Neuronal stem cell (in vitro differentiated cells): ENCODE results near the gene FRMPD4.

Experiments used
- DNase-seq: peaks from one replicate; pipeline ENCODE4 v3.0.0-alpha.2; 2013; ENCODE audit warnings: low spot score
- H2AFZ ChIP-seq: one replicate; pipeline ENCODE4 v1.6.1; 2013; ENCODE audit warnings: mild to moderate bottlenecking, low read length, inconsistent platforms
- H2AK5ac ChIP-seq: 2 replicates; pipeline ENCODE4 v1.6.1; 2013; ENCODE audit warnings: low read depth, mild to moderate bottlenecking, inconsistent platforms, low read length, moderate library complexity, mixed read lengths
- H2BK120ac ChIP-seq: 2 replicates; pipeline ENCODE4 v1.6.1; 2013; ENCODE audit warnings: low read depth, mild to moderate bottlenecking, inconsistent platforms, low read length, moderate library complexity, mixed read lengths
- H2BK12ac ChIP-seq: one replicate; pipeline ENCODE4 v1.6.1; 2013; ENCODE audit warnings: low read length, inconsistent platforms
- H2BK15ac ChIP-seq: 2 replicates; pipeline ENCODE4 v1.6.1; 2013; ENCODE audit warnings: mild to moderate bottlenecking, low read length, inconsistent platforms, mixed read lengths
- H2BK5ac ChIP-seq: one replicate; pipeline ENCODE4 v1.6.1; 2013; ENCODE audit warnings: inconsistent platforms, mild to moderate bottlenecking, low read length, moderate library complexity
- H3K14ac ChIP-seq: one replicate; pipeline ENCODE4 v1.6.1; 2013; ENCODE audit warnings: low read length, inconsistent platforms
- H3K18ac ChIP-seq: 2 replicates; pipeline ENCODE4 v1.6.1; 2013; ENCODE audit warnings: low read length, inconsistent platforms
- H3K23ac ChIP-seq: 2 replicates; pipeline ENCODE4 v1.6.1; 2013; ENCODE audit warnings: low read depth, mild to moderate bottlenecking, mixed read lengths, low read length, inconsistent platforms; ENCODE audit not compliant: poor library complexity
- H3K27ac ChIP-seq: replicated peaks from 3 replicates; pipeline ENCODE4 v1.5.1; 2013; ENCODE audit warnings: low read length, inconsistent platforms
- H3K27me3 ChIP-seq, 3 experiments: 2 replicates each; pipeline ENCODE4 v1.6.1; 2013; ENCODE audit warnings: low read length in 3 of 3, mild to moderate bottlenecking in 2 of 3, inconsistent platforms in 1 of 3, low read depth in 1 of 3, mixed read lengths in 1 of 3, moderate library complexity in 1 of 3; ENCODE audit not compliant: control insufficient read depth in 3 of 3, insufficient read depth in 3 of 3
- H3K36me3 ChIP-seq, 2 donors: replicated peaks in 1 of 2; 2 replicates each; pipeline ENCODE4 v1.6.1; 2013; ENCODE audit warnings: low read length in 2 of 2; ENCODE audit not compliant: control insufficient read depth in 2 of 2, insufficient read depth in 2 of 2
- H3K4ac ChIP-seq: 2 replicates; pipeline ENCODE4 v1.6.1; 2013; ENCODE audit warnings: inconsistent platforms, mild to moderate bottlenecking, low read length, moderate library complexity
- H3K4me1 ChIP-seq, 2 donors: 1 replicate in 1 of 2; 2 replicates in 1 of 2; pipeline ENCODE4 v1.6.1; 2013; ENCODE audit warnings: low read length in 2 of 2, low read depth in 1 of 2; ENCODE audit not compliant: control insufficient read depth in 2 of 2, insufficient read depth in 1 of 2
- H3K4me2 ChIP-seq: one replicate; pipeline ENCODE4 v1.6.1; 2013; ENCODE audit warnings: mild to moderate bottlenecking, low read length, inconsistent platforms; ENCODE audit not compliant: insufficient read depth, poor library complexity, severe bottlenecking
- H3K4me3 ChIP-seq, 2 donors: 2 replicates each; pipeline ENCODE4 v1.5.1; 2013; ENCODE audit warnings: low read length in 2 of 2, mild to moderate bottlenecking in 2 of 2, inconsistent platforms in 1 of 2, moderate library complexity in 1 of 2
- H3K79me1 ChIP-seq: one replicate; pipeline ENCODE4 v1.6.1; 2013; ENCODE audit warnings: low read depth, mild to moderate bottlenecking, inconsistent platforms, low read length, moderate library complexity
- H3K9ac ChIP-seq: one replicate; pipeline ENCODE4 v1.6.1; 2013; ENCODE audit warnings: mild to moderate bottlenecking, low read depth, low read length, inconsistent platforms; ENCODE audit not compliant: poor library complexity
- H3K9me3 ChIP-seq, 2 donors: replicated peaks in 1 of 2; 2 replicates each; pipeline versions ENCODE3 to v1.6.1; 2013; ENCODE audit warnings: low read length in 2 of 2, mild to moderate bottlenecking in 2 of 2, inconsistent platforms in 1 of 2, low read depth in 1 of 2, mixed read lengths in 1 of 2, moderate library complexity in 1 of 2; ENCODE audit not compliant: control insufficient read depth in 2 of 2, insufficient read depth in 1 of 2
- H4K8ac ChIP-seq: one replicate; pipeline ENCODE4 v1.6.1; 2013; ENCODE audit warnings: low read depth, mild to moderate bottlenecking, inconsistent platforms, low read length, moderate library complexity
- H4K91ac ChIP-seq: one replicate; pipeline ENCODE4 v1.6.1; 2013; ENCODE audit warnings: low read length, low read depth, mild to moderate bottlenecking, inconsistent platforms; ENCODE audit not compliant: poor library complexity
- WGBS, 2 donors: extraction: QIAGEN DNeasy Blood & Tissue Kit; methylation state at CpG; one replicate each; pipeline ENCODE4 v1.1.7; 2013; ENCODE audit warnings: missing lambda C conversion rate in 2 of 2, mixed read lengths in 1 of 2; ENCODE audit not compliant: insufficient read length in 2 of 2, insufficient replicate concordance in 1 of 2; ENCODE audit errors: extremely low coverage in 2 of 2; 5-methylcytosine and 5-hydroxymethylcytosine counted together

FRMPD4 gene

DNA sequence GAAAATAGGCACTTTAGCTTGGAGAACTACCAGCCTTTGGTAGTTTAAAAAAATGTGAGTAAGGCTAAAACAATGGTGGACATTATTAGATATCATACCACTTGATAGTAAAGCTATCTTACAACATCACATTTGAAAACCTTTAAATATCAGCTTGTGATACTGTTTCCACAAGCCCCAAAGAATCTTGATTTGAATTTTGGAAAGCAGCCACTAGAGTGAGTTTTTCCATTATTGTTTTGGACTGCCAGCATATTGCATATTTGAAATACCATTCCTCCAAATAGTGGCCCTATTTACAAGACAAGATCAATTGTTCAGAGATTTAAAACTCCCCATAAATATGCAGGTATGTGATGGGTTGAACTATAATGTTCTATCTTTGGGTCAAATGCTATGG lies 349.9 kb downstream of the FRMPD4 start:
- Histone ChIP-seq H2BK120ac (no peak overlapping the region), H2AK5ac (no peak overlapping the region), H3K79me1 (no peaks in the 10 kb centered on the region), H3K4me2 (no peak overlapping the region), H3K9me3 (no peaks in the 10 kb centered on the region), H3K4me3 (no peak overlapping the region), H3K27me3 (no peaks in the 10 kb centered on the region), H3K27ac (no peak overlapping the region), H2BK12ac (no peak overlapping the region), H3K14ac (no peak overlapping the region), H4K8ac (no peak overlapping the region), H3K18ac (no peak overlapping the region), H3K4ac (no peak overlapping the region), H3K23ac (no peak overlapping the region), H3K9ac (no peak overlapping the region), H3K36me3 (no peaks in the 10 kb centered on the region), H2BK15ac (no peak overlapping the region), H3K4me1 (no peaks in the 10 kb centered on the region), H4K91ac (no peak overlapping the region), H2AFZ (no peak overlapping the region), H2BK5ac (no peak overlapping the region)
- DNase-seq = no peak

DNA sequence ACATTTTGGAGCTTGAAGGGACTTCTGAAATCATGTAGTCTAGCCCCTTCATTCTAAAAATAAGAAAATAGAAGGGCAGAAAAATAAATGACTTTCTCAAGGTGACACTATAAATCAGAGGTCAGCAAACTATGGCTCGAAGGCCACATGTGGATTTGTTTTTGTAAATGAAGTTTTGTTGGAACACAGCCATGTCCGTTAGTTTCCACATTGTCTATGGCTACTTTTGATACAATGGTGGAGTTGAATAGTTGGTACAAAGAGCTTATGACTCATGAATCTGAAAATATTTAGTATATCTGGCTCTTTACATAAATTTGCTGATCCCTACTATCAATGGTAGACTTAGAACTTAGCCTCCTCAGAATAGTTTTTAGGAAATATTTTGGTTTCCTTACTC lies 350.5 kb downstream of the FRMPD4 start:
- Histone ChIP-seq H3K18ac (no peak overlapping the region), H2BK5ac (no peak overlapping the region), H3K36me3 (no peaks in the 10 kb centered on the region), H2AFZ (no peak overlapping the region), H4K8ac (no peak overlapping the region), H4K91ac (no peak overlapping the region), H2BK12ac (no peak overlapping the region), H2AK5ac (no peak overlapping the region), H3K14ac (no peak overlapping the region), H3K23ac (no peak overlapping the region), H3K79me1 (no peaks in the 10 kb centered on the region), H3K27ac (no peak overlapping the region), H2BK120ac (no peak overlapping the region), H2BK15ac (no peak overlapping the region), H3K9ac (no peak overlapping the region), H3K4me1 (no peaks in the 10 kb centered on the region), H3K4ac (no peak overlapping the region), H3K9me3 (no peaks in the 10 kb centered on the region), H3K4me3 (no peak overlapping the region), H3K4me2 (no peak overlapping the region), H3K27me3 (no peaks in the 10 kb centered on the region)
- WGBS, 2 donors = no CpG with 5 or more reads among the region's 2 CpGs
- no peak for DNase-seq

DNA sequence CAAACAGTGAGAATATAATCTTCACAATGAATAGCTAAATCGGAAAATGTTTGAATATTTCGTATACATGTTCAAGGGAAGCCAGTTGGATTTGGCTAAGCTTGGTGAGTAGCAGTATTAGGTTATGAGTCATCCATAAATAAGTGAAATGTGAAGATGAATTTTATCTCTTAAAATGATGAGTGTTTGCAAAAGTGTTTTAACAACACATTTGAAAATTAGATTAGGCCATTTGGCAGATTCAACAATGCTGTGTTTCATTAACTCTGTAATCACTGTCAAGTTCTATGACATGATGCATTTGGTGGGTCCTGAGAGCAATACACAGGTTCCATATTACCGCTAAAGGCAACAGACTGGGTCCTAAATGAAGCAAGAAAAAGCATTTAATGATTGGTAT lies 351.1 kb downstream of the FRMPD4 start:
- H3K14ac ChIP-seq = no peak overlapping the region
- no peaks in the 10 kb centered on the region for H3K9me3 ChIP-seq
- H3K4me1 ChIP-seq = no peaks in the 10 kb centered on the region
- H3K79me1 ChIP-seq = no peaks in the 10 kb centered on the region
- H2BK120ac ChIP-seq = no peak overlapping the region
- no peak overlapping the region for H3K9ac ChIP-seq
- DNase-seq = no peak
- H2BK15ac ChIP-seq = no peak overlapping the region
- no peak overlapping the region for H2BK5ac ChIP-seq
- no peak overlapping the region for H2AFZ ChIP-seq
- no peak overlapping the region for H3K4me3 ChIP-seq
- H3K4me2 ChIP-seq = no peak overlapping the region
- H2AK5ac ChIP-seq = no peak overlapping the region
- H3K27me3 ChIP-seq = no peaks in the 10 kb centered on the region
- H2BK12ac ChIP-seq = no peak overlapping the region
- no peaks in the 10 kb centered on the region for H3K36me3 ChIP-seq
- H3K18ac ChIP-seq = no peak overlapping the region
- H3K4ac ChIP-seq = no peak overlapping the region
- H3K23ac ChIP-seq = no peak overlapping the region
- no CpG with 5 or more reads among the region's 3 CpGs for WGBS, 2 donors
- H4K91ac ChIP-seq = no peak overlapping the region
- H3K27ac ChIP-seq = no peak overlapping the region
- H4K8ac ChIP-seq = no peak overlapping the region

DNA sequence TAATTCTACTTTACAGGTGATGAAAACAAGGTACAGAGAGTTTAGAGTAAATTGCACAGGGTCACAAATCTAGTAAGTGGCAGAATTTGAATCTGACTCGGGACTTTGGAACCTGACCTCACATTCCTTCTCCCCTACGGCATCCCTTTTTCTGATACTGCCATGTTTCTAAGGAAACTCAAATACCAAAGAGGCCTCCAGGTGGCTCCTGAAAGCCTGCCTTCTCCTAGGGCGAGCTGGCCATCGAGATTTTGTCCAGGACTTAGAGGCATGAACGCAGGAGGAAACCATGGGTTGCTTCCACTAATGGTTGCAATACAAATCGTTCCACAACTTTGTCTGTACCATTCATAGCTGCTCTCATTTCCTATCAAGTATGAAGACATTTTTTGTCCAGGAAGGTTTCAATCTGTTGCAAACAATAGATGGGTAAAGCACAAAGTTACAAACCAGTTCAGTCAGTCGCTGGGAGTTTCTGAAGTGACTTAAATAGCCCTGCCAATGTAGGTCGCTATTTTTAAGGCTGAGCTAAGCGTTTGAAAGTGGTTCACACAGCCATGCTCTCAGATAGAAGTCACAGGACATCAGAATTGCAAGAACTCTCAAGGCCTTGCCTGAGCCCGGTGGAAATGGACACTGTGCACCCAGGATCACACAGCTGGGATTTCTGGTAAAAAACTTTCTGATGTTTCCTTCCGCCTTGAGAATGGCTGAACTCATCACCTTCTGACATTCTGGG lies 356.3 kb downstream of the FRMPD4 start:
- H3K4me3 ChIP-seq = no peak overlapping the region
- H3K79me1 ChIP-seq = no peaks in the 10 kb centered on the region
- H3K36me3 ChIP-seq = no peaks in the 10 kb centered on the region
- no peak overlapping the region for H2BK15ac ChIP-seq
- no peak overlapping the region for H3K14ac ChIP-seq
- H4K91ac ChIP-seq = no peak overlapping the region
- no peak overlapping the region for H3K4ac ChIP-seq
- no peaks in the 10 kb centered on the region for H3K4me1 ChIP-seq
- H2AK5ac ChIP-seq = no peak overlapping the region
- no CpG with 5 or more reads among the region's 11 CpGs for WGBS, 2 donors
- H3K9me3 ChIP-seq = no peaks in the 10 kb centered on the region
- no peaks in the 10 kb centered on the region for H3K27me3 ChIP-seq
- no peak overlapping the region for H3K23ac ChIP-seq
- no peak overlapping the region for H2BK5ac ChIP-seq
- H2BK120ac ChIP-seq = no peak overlapping the region
- H3K9ac ChIP-seq = no peak overlapping the region
- H3K27ac ChIP-seq = no peak overlapping the region
- no peak for DNase-seq
- no peak overlapping the region for H4K8ac ChIP-seq
- no peak overlapping the region for H2BK12ac ChIP-seq
- H3K18ac ChIP-seq = no peak overlapping the region
- no peak overlapping the region for H3K4me2 ChIP-seq
- H2AFZ ChIP-seq = no peak overlapping the region
